Measurements from ENCODE around the gene VPS33A. TPM values are rescaled to one million over a fixed set of nuclear protein-coding genes. Genes with fewer than 3 reads are reported as not detected.
A peak's percentile ranks its signal among the peaks of the same experiment; 100 is the strongest.

VPS33A gene
- total and polyA plus RNA-seq, 4 experiments from 2014 or later: 33.2 to 42.6 (median 39.8) TPM

- Histone ChIP-seq H3K36me3 (ENCODE audit: insufficient read depth, low read length) (peaks cover 17% of the 10 kb centered on the region), H3K4me3 (ENCODE audit: low read length in 2 of 2) (no peak overlapping the region), H3K9me3 (ENCODE audit: control insufficient read depth in 1 of 2, low read length in 2 of 2) (no peaks in the 10 kb centered on the region), H3K27me3 (ENCODE audit: insufficient read depth, low read length) (no peaks in the 10 kb centered on the region), H3K27ac (ENCODE audit: low read depth, low read length) (no peak overlapping the region), H3K4me1 (ENCODE audit: insufficient read depth, low read length) (no peaks in the 10 kb centered on the region)
- ChIA-PET POLR2A (ENCODE audit: partially characterized antibody) (no interaction called here), CTCF (ENCODE audit: partially characterized antibody) (interaction anchor here (0.7 to 2.3 kb wide), 6 partner anchors 10 to 251 kb away, joined by 3 to 7 read pairs (median 3); no protein-coding TSS in a partner anchor)
- H3K27ac Mint-ChIP-seq: peak overlapping the region in 1 of 7 donors; percentile 18
- H3K4me3 Mint-ChIP-seq: no peak overlapping the region
- H3K9me3 Mint-ChIP-seq: no peaks in the 10 kb centered on the region
- peaks cover 35 to 64% of the 10 kb centered on the region in 2 donors for H3K36me3 Mint-ChIP-seq
- DNase-seq: no peak
- intact Hi-C loops (cut with micrococcal nuclease): no loop called here
- H3K27me3 Mint-ChIP-seq: no peaks in the 10 kb centered on the region
- peaks cover 0 to 5% (median under 1%) of the 10 kb centered on the region in 4 donors for H3K4me1 Mint-ChIP-seq
These were observed 40.1 kb upstream of the VPS33A start for GRCh38 chr12:122306407-122306806.

- Mint-ChIP-seq H3K36me3 (peaks cover 41 to 61% of the 10 kb centered on the region in 2 donors), H3K27me3 (no peaks in the 10 kb centered on the region), H3K4me3 (no peak overlapping the region), H3K4me1 (peaks cover 0 to 4% (median 0%) of the 10 kb centered on the region in 4 donors), H3K9me3 (no peaks in the 10 kb centered on the region), H3K27ac (peak overlapping the region in 2 of 7 donors; percentile 25 to 30)
- Histone ChIP-seq H3K36me3 (ENCODE audit: insufficient read depth, low read length) (peaks cover 19% of the 10 kb centered on the region), H3K27ac (ENCODE audit: low read depth, low read length) (no peak overlapping the region), H3K4me3 (ENCODE audit: low read length in 2 of 2) (no peak overlapping the region), H3K9me3 (ENCODE audit: control insufficient read depth in 1 of 2, low read length in 2 of 2) (no peaks in the 10 kb centered on the region), H3K27me3 (ENCODE audit: insufficient read depth, low read length) (no peaks in the 10 kb centered on the region), H3K4me1 (ENCODE audit: insufficient read depth, low read length) (no peaks in the 10 kb centered on the region)
- ChIA-PET POLR2A (ENCODE audit: partially characterized antibody) (no interaction called here), CTCF (ENCODE audit: partially characterized antibody) (interaction anchor here (0.8 to 1.2 kb wide), 2 partner anchors 9 to 29 kb away, joined by 3 to 5 read pairs; no protein-coding TSS in a partner anchor)
- no peak for DNase-seq
- intact Hi-C loops (cut with micrococcal nuclease): no loop called here
These were observed 38.6 kb upstream of the VPS33A start for GRCh38 chr12:122304924-122305323.

GRCh38 chr12:122303068-122303467 is 36.8 kb upstream of the VPS33A start:
- H3K4me3 Mint-ChIP-seq: no peak overlapping the region
- H3K9me3 ChIP-seq (ENCODE audit: control insufficient read depth in 1 of 2, low read length in 2 of 2): no peaks in the 10 kb centered on the region
- intact Hi-C loops (cut with micrococcal nuclease): no loop called here
- H3K27me3 ChIP-seq (ENCODE audit: insufficient read depth, low read length): no peaks in the 10 kb centered on the region
- H3K4me1 ChIP-seq (ENCODE audit: insufficient read depth, low read length): no peaks in the 10 kb centered on the region
- no peak for DNase-seq
- peaks cover 9% of the 10 kb centered on the region for H3K36me3 ChIP-seq (ENCODE audit: insufficient read depth, low read length)
- H3K36me3 Mint-ChIP-seq: peaks cover 32 to 55% of the 10 kb centered on the region in 2 donors
- no peaks in the 10 kb centered on the region for H3K9me3 Mint-ChIP-seq
- peak overlapping the region in 2 of 7 donors; percentile 2 to 66 for H3K27ac Mint-ChIP-seq
- H3K27ac ChIP-seq (ENCODE audit: low read depth, low read length): no peak overlapping the region
- ChIA-PET CTCF (ENCODE audit: partially characterized antibody) (no interaction called here), POLR2A (ENCODE audit: partially characterized antibody) (no interaction called here)
- H3K4me3 ChIP-seq (ENCODE audit: low read length in 2 of 2): no peak overlapping the region
- no peaks in the 10 kb centered on the region for H3K27me3 Mint-ChIP-seq
- peaks cover 0 to 4% (median 0%) of the 10 kb centered on the region in 4 donors for H3K4me1 Mint-ChIP-seq

- H3K27me3 Mint-ChIP-seq: no peaks in the 10 kb centered on the region
- peaks cover 11% of the 10 kb centered on the region for H3K36me3 ChIP-seq (ENCODE audit: insufficient read depth, low read length)
- POLR2A ChIA-PET (ENCODE audit: partially characterized antibody): no interaction called here
These were observed 31.9 kb upstream of the VPS33A start for GRCh38 chr12:122298071-122298748.

GRCh38 chr12:122297494-122297893 is 31.2 kb upstream of the VPS33A start:
- Histone ChIP-seq H3K9me3 (ENCODE audit: control insufficient read depth in 1 of 2, low read length in 2 of 2) (no peaks in the 10 kb centered on the region), H3K27me3 (ENCODE audit: insufficient read depth, low read length) (no peaks in the 10 kb centered on the region), H3K4me3 (ENCODE audit: low read length in 2 of 2) (no peak overlapping the region), H3K36me3 (ENCODE audit: insufficient read depth, low read length) (peaks cover 11% of the 10 kb centered on the region), H3K4me1 (ENCODE audit: insufficient read depth, low read length) (no peaks in the 10 kb centered on the region), H3K27ac (ENCODE audit: low read depth, low read length) (no peak overlapping the region)
- POLR2A ChIA-PET (ENCODE audit: partially characterized antibody): no interaction called here
- Mint-ChIP-seq H3K36me3 (peaks cover 35 to 44% of the 10 kb centered on the region in 2 donors), H3K27me3 (no peaks in the 10 kb centered on the region), H3K4me1 (peaks cover 0 to 2% (median under 1%) of the 10 kb centered on the region in 4 donors), H3K9me3 (no peaks in the 10 kb centered on the region), H3K27ac (no peak overlapping the region), H3K4me3 (no peak overlapping the region)
- DNase-seq: no peak
- intact Hi-C loops (cut with micrococcal nuclease): loop anchor here (10.0 kb wide), 1 partner anchor 1343 kb away; no protein-coding TSS in a partner anchor
- CTCF ChIA-PET (ENCODE audit: partially characterized antibody): no interaction called here

More at GRCh38 chr12:122298071-122298748, 31.9 kb upstream of the VPS33A start:
- no peaks in the 10 kb centered on the region for H3K9me3 ChIP-seq (ENCODE audit: control insufficient read depth in 1 of 2, low read length in 2 of 2)
- no peak for DNase-seq
- CTCF ChIA-PET (ENCODE audit: partially characterized antibody): no interaction called here
- intact Hi-C loops (cut with micrococcal nuclease): loop anchor here (10.0 kb wide), 1 partner anchor 1343 kb away; no protein-coding TSS in a partner anchor
- Mint-ChIP-seq H3K9me3 (no peaks in the 10 kb centered on the region), H3K4me3 (no peak overlapping the region), H3K4me1 (peaks cover 0 to 3% (median 0%) of the 10 kb centered on the region in 4 donors), H3K27ac (no peak overlapping the region), H3K36me3 (peaks cover 35 to 46% of the 10 kb centered on the region in 2 donors)
- H3K4me1 ChIP-seq (ENCODE audit: insufficient read depth, low read length): no peaks in the 10 kb centered on the region
- H3K27ac ChIP-seq (ENCODE audit: low read depth, low read length): no peak overlapping the region
- no peaks in the 10 kb centered on the region for H3K27me3 ChIP-seq (ENCODE audit: insufficient read depth, low read length)
- H3K4me3 ChIP-seq (ENCODE audit: low read length in 2 of 2): no peak overlapping the region

GRCh38 chr12:122295877-122296276 is 29.6 kb upstream of the VPS33A start:
- peaks cover 0 to 2% (median under 1%) of the 10 kb centered on the region in 4 donors for H3K4me1 Mint-ChIP-seq

GRCh38 chr12:122293081-122293480 is 26.8 kb upstream of the VPS33A start:
- Histone ChIP-seq H3K27me3 (ENCODE audit: insufficient read depth, low read length) (no peaks in the 10 kb centered on the region), H3K4me3 (ENCODE audit: low read length in 2 of 2) (no peak overlapping the region), H3K4me1 (ENCODE audit: insufficient read depth, low read length) (no peaks in the 10 kb centered on the region), H3K27ac (ENCODE audit: low read depth, low read length) (no peak overlapping the region), H3K9me3 (ENCODE audit: control insufficient read depth in 1 of 2, low read length in 2 of 2) (no peaks in the 10 kb centered on the region), H3K36me3 (ENCODE audit: insufficient read depth, low read length) (peaks cover 8% of the 10 kb centered on the region)
- DNase-seq: no peak
- intact Hi-C loops (cut with micrococcal nuclease): loop anchor here (10.0 kb wide), 1 partner anchor 1338 kb away; no protein-coding TSS in a partner anchor
- peaks cover 0 to 2% (median under 1%) of the 10 kb centered on the region in 4 donors for H3K4me1 Mint-ChIP-seq
- ChIA-PET CTCF (ENCODE audit: partially characterized antibody) (no interaction called here), POLR2A (ENCODE audit: partially characterized antibody) (no interaction called here)
- H3K27ac Mint-ChIP-seq: peak overlapping the region in 1 of 7 donors; percentile 68
- H3K27me3 Mint-ChIP-seq: no peaks in the 10 kb centered on the region
- H3K9me3 Mint-ChIP-seq: no peaks in the 10 kb centered on the region
- peaks cover 25 to 32% of the 10 kb centered on the region in 2 donors for H3K36me3 Mint-ChIP-seq
- H3K4me3 Mint-ChIP-seq: no peak overlapping the region

More at GRCh38 chr12:122295877-122296276, 29.6 kb upstream of the VPS33A start:
- no peaks in the 10 kb centered on the region for H3K27me3 Mint-ChIP-seq
- ChIA-PET POLR2A (ENCODE audit: partially characterized antibody) (no interaction called here), CTCF (ENCODE audit: partially characterized antibody) (interaction anchor here (1.3 kb wide), 1 partner anchor 9 kb away, joined by 3 read pairs; no protein-coding TSS in a partner anchor)
- intact Hi-C loops (cut with micrococcal nuclease): loop anchor here (10.0 kb wide), 1 partner anchor 1341 kb away; no protein-coding TSS in a partner anchor
- Histone ChIP-seq H3K9me3 (ENCODE audit: control insufficient read depth in 1 of 2, low read length in 2 of 2) (no peaks in the 10 kb centered on the region), H3K27ac (ENCODE audit: low read depth, low read length) (no peak overlapping the region), H3K27me3 (ENCODE audit: insufficient read depth, low read length) (no peaks in the 10 kb centered on the region), H3K4me1 (ENCODE audit: insufficient read depth, low read length) (no peaks in the 10 kb centered on the region), H3K4me3 (ENCODE audit: low read length in 2 of 2) (no peak overlapping the region), H3K36me3 (ENCODE audit: insufficient read depth, low read length) (peaks cover 16% of the 10 kb centered on the region)
- H3K27ac Mint-ChIP-seq: peak overlapping the region in 1 of 7 donors; percentile 14
- DNase-seq: no peak
- no peaks in the 10 kb centered on the region for H3K9me3 Mint-ChIP-seq
- H3K36me3 Mint-ChIP-seq: peaks cover 36 to 37% of the 10 kb centered on the region in 2 donors
- H3K4me3 Mint-ChIP-seq: no peak overlapping the region
